Neutrophil (primary cell): ENCODE data around the gene OTUB1.
"Not testable (repeated sequence)": the region's sequence is repeated elsewhere in the genome, so short reads cannot be mapped to it uniquely, and the experiment has no call there.

ENCODE experiments used
- H3K27ac ChIP-seq: fragments of 200-600 bp; sonication (generic); 2 replicates; pipeline ENCODE4 v1.5.1; 2016; ENCODE audit warnings: mild to moderate bottlenecking, moderate library complexity
- H3K27me3 ChIP-seq: fragments of 200-600 bp; sonication (generic); 2 replicates; pipeline ENCODE4 v1.6.0; 2016; ENCODE audit warnings: mild to moderate bottlenecking
- H3K36me3 ChIP-seq: fragments of 200-600 bp; sonication (generic); 2 replicates; pipeline ENCODE4 v1.5.1; 2017
- H3K4me1 ChIP-seq, 2 experiments: fragments of 200-600 bp in 1 of 2; sonication (generic) in 1 of 2; 1 replicate in 1 of 2; 2 replicates in 1 of 2; pipeline versions ENCODE4 v1.5.1 to v1.6.1; 2013 to 2016; ENCODE audit warnings: low read depth in 1 of 2, low read length in 1 of 2, mild to moderate bottlenecking in 1 of 2, moderate library complexity in 1 of 2; ENCODE audit not compliant: control insufficient read depth in 1 of 2, insufficient read depth in 1 of 2
- H3K4me3 ChIP-seq, 2 experiments: fragments of 200-600 bp in 1 of 2; sonication (generic) in 1 of 2; 1 replicate in 1 of 2; 2 replicates in 1 of 2; pipeline ENCODE4 v1.5.1; 2013 to 2016; ENCODE audit warnings: low read depth in 1 of 2, low read length in 1 of 2, mild to moderate bottlenecking in 1 of 2, moderate library complexity in 1 of 2
- H3K9me3 ChIP-seq: fragments of 200-600 bp; sonication (generic); 2 replicates; pipeline ENCODE4 v1.5.1; 2016
- TF ChIP-seq, protein P1 (sequence below): fragments of 200-600 bp; sonication (generic); IDR thresholded peaks from 2 replicates; pipeline ENCODE4 v1.5.1; 2016; ENCODE audit warnings: antibody characterized with exemption

The OTUB1 gene

GRCh38 chr11:63951779-63952536 is 34.3 kb upstream of the OTUB1 start:
- H3K9me3 ChIP-seq, result no peaks in the 10 kb centered on the region
- H3K4me1 ChIP-seq, result no peaks in the 10 kb centered on the region
- H3K27me3 ChIP-seq, result no peaks in the 10 kb centered on the region
- TF ChIP-seq, protein P1, sequence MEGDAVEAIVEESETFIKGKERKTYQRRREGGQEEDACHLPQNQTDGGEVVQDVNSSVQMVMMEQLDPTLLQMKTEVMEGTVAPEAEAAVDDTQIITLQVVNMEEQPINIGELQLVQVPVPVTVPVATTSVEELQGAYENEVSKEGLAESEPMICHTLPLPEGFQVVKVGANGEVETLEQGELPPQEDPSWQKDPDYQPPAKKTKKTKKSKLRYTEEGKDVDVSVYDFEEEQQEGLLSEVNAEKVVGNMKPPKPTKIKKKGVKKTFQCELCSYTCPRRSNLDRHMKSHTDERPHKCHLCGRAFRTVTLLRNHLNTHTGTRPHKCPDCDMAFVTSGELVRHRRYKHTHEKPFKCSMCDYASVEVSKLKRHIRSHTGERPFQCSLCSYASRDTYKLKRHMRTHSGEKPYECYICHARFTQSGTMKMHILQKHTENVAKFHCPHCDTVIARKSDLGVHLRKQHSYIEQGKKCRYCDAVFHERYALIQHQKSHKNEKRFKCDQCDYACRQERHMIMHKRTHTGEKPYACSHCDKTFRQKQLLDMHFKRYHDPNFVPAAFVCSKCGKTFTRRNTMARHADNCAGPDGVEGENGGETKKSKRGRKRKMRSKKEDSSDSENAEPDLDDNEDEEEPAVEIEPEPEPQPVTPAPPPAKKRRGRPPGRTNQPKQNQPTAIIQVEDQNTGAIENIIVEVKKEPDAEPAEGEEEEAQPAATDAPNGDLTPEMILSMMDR, result no peak
- no peak overlapping the region for H3K4me3 ChIP-seq
- H3K27ac ChIP-seq, result no peak overlapping the region
- H3K36me3 ChIP-seq, result peaks cover 33% of the 10 kb centered on the region

- Histone ChIP-seq H3K27me3 (no peaks in the 10 kb centered on the region), H3K4me3 (no peak overlapping the region), H3K27ac (no peak overlapping the region), H3K9me3 (no peaks in the 10 kb centered on the region), H3K4me1 (no peaks in the 10 kb centered on the region), H3K36me3 (peaks cover 36% of the 10 kb centered on the region)
- TF ChIP-seq, protein P1, result no peak
These were observed 33.7 kb upstream of the OTUB1 start for GRCh38 chr11:63952570-63952969.

GRCh38 chr11:63958008-63958407 is 28.2 kb upstream of the OTUB1 start:
- Histone ChIP-seq H3K4me1 (no peaks in the 10 kb centered on the region), H3K4me3 (no peak overlapping the region), H3K36me3 (peaks cover 36% of the 10 kb centered on the region), H3K9me3 (no peaks in the 10 kb centered on the region), H3K27me3 (peaks cover 9% of the 10 kb centered on the region), H3K27ac (no peak overlapping the region)
- TF ChIP-seq, protein P1, result no peak

DNA sequence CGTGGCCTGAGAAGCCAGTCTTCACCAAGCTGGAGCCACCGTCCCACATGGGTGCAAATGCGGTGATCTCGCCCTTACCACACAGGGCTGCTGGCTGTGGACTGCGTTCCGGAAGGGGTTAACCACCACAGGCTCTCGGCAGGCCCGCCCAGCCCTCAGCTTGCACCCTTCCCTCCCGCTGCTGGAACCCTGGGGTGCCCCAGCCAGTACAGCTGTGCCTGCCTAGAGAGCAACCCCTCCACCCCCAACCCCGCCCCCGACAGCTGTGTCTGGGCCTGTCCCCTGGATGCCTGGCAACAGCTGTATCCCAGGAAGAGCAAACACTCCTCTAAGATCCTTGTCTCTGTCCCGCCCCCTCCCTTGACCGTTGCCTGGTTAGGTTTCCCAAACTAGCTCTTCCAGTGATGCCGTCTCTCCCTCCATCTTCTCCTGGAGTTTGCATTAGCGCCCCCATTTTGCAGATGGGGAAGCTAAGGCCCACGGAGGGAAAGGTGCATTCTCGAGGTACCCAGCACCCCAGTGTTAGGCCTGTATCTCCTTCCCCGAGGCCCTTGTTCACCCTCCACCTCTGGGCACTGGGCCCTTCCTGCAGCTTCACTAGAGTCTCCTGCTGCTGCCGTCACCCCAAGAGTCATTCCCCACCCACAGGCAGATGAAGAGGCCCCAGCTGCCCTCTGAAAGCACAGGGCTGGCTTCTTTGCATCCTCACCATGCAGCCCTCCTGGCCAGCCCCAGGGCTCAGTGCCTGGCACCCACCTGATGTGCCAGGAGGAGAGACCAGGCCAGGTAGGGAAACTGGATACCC is 24.4 kb upstream of the OTUB1 start:
- H3K27me3 ChIP-seq, result peaks cover 9% of the 10 kb centered on the region
- no peak overlapping the region for H3K4me3 ChIP-seq
- H3K4me1 ChIP-seq, result no peaks in the 10 kb centered on the region
- H3K9me3 ChIP-seq, result no peaks in the 10 kb centered on the region
- TF ChIP-seq, protein P1, result no peak
- H3K36me3 ChIP-seq, result peaks cover 3% of the 10 kb centered on the region
- no peak overlapping the region for H3K27ac ChIP-seq

DNA sequence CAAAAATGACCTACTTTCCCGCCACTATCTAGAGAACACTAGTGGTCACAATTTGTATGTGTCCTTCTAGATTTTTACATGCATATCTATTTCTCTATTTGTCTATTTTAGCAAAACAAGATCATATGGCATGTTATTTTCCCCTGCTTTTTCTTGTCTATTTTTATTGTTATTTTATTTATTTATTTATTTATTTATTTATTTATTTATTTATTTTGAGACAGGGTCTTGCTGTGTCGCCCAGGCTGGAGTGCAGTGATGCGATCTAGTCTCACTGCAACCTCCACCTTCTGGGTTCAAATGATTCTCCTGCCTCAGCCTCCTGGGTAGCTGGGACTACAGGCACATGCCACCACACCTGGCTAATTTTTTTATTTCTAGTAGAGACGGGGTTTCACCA is 22.3 kb upstream of the OTUB1 start:
- H3K4me1 ChIP-seq, H3K9me3 ChIP-seq, H3K27ac ChIP-seq, H3K36me3 ChIP-seq, H3K4me3 ChIP-seq, H3K27me3 ChIP-seq: not testable (repeated sequence)

GRCh38 chr11:63966444-63966843 is 19.8 kb upstream of the OTUB1 start:
- Histone ChIP-seq H3K27me3 (peaks cover 13% of the 10 kb centered on the region), H3K36me3 (no peaks in the 10 kb centered on the region), H3K9me3 (no peaks in the 10 kb centered on the region), H3K27ac (no peak overlapping the region), H3K4me3 (no peak overlapping the region), H3K4me1 (no peaks in the 10 kb centered on the region)
- TF ChIP-seq, protein P1, result no peak
